ENCODE data around the gene NOS3. TPM values are rescaled to one million over a fixed set of nuclear protein-coding genes. Genes with fewer than 3 reads are reported as not detected.

The NOS3 gene
- total and polyA plus RNA-seq, 11 donors: 8.9 to 49.4 (median 17.3) TPM

- H3K4me1 ChIP-seq: peaks cover 0 to 95% (median 28%) of the 10 kb centered on the region in 12 donors
- ATAC-seq: no peak
- intact Hi-C loops (cut with DNase I): loop anchor here in 4 of 10 donors (5.0 to 10.0 kb wide), 2 partner anchors 53 to 55 kb away; no protein-coding TSS in a partner anchor
Observed at GRCh38 chr7:150957133-150958020, 33.4 kb upstream of the NOS3 start.

GRCh38 chr7:150958062-150958552 is 32.7 kb upstream of the NOS3 start:
- DNase-seq: peak in 1 of 5 donors; percentile 57
- TF ChIP-seq CTCF (IDR thresholded peaks at IDR 0.05) (no peak), POLR2A (IDR thresholded peaks at IDR 0.05) (no peak)
- Histone ChIP-seq H3K9me3 (no peaks in the 10 kb centered on the region), H3K36me3 (no peaks in the 10 kb centered on the region), H3K27ac (peak overlapping the region in 6 of 12 donors; percentile 26 to 92 (median 82)), H3K27me3 (peaks cover 0 to 57% (median 5%) of the 10 kb centered on the region in 9 donors), H3K4me3 (no peak overlapping the region), H3K4me1 (peaks cover 0 to 96% (median 31%) of the 10 kb centered on the region in 12 donors)
- 27 to 56% (median 41%) methylated on average over 4 to 74 of the region's 74 CpGs for WGBS, 4 donors
- intact Hi-C loops (cut with DNase I): loop anchor here in 4 of 10 donors (5.0 to 10.0 kb wide), 2 partner anchors 53 to 56 kb away; no protein-coding TSS in a partner anchor
- ATAC-seq: no peak

More at GRCh38 chr7:150957133-150958020, 33.4 kb upstream of the NOS3 start:
- Histone ChIP-seq H3K27ac (peak overlapping the region in 10 of 12 donors; percentile 43 to 92 (median 82)), H3K4me3 (no peak overlapping the region), H3K9me3 (no peaks in the 10 kb centered on the region), H3K36me3 (no peaks in the 10 kb centered on the region), H3K27me3 (peaks cover 0 to 51% (median 5%) of the 10 kb centered on the region in 9 donors)
- peak in 2 of 5 donors; percentile 29 to 57 for DNase-seq
- 65 to 71% (median 68%) methylated on average over 26 of the region's 26 CpGs for WGBS, 4 donors
- TF ChIP-seq CTCF (IDR thresholded peaks at IDR 0.05) (no peak), POLR2A (IDR thresholded peaks at IDR 0.05) (no peak)

- Histone ChIP-seq H3K4me1 (peaks cover 0 to 96% (median 34%) of the 10 kb centered on the region in 12 donors), H3K36me3 (no peaks in the 10 kb centered on the region), H3K27me3 (peaks cover 0 to 57% (median 5%) of the 10 kb centered on the region in 9 donors), H3K4me3 (no peak overlapping the region), H3K9me3 (no peaks in the 10 kb centered on the region), H3K27ac (peak overlapping the region in 6 of 12 donors; percentile 26 to 90 (median 66))
- no peak for ATAC-seq
- peak in 2 of 5 donors; percentile 34 to 51 for DNase-seq
- intact Hi-C loops (cut with DNase I): loop anchor here in 4 of 10 donors (5.0 to 10.0 kb wide), 2 partner anchors 54 to 56 kb away; no protein-coding TSS in a partner anchor
- TF ChIP-seq CTCF (IDR thresholded peaks at IDR 0.05) (no peak), POLR2A (IDR thresholded peaks at IDR 0.05) (no peak)
- 44 to 55% (median 48%) methylated on average over 13 of the region's 13 CpGs for WGBS, 4 donors
Observed at GRCh38 chr7:150958597-150958996, 32.2 kb upstream of the NOS3 start.

GRCh38 chr7:150959081-150959480 is 31.7 kb upstream of the NOS3 start:
- intact Hi-C loops (cut with DNase I): loop anchor here in 4 of 10 donors (5.0 to 10.0 kb wide), 2 partner anchors 54 to 57 kb away; no protein-coding TSS in a partner anchor
- Histone ChIP-seq H3K4me3 (no peak overlapping the region), H3K4me1 (peaks cover 0 to 96% (median 36%) of the 10 kb centered on the region in 12 donors), H3K9me3 (no peaks in the 10 kb centered on the region), H3K36me3 (no peaks in the 10 kb centered on the region), H3K27me3 (peaks cover 0 to 57% (median 5%) of the 10 kb centered on the region in 9 donors), H3K27ac (peak overlapping the region in 6 of 12 donors; percentile 26 to 90 (median 66))
- DNase-seq (peak in 1 of 5 donors; percentile 42), ATAC-seq (no peak)
- TF ChIP-seq CTCF (IDR thresholded peaks at IDR 0.05) (no peak), POLR2A (IDR thresholded peaks at IDR 0.05) (no peak)
- WGBS, 4 donors: 67 to 85% (median 78%) methylated on average over 3 of the region's 3 CpGs
